ENCODE measurements around the gene LRRC56. TPM values are rescaled to one million over a fixed set of nuclear protein-coding genes. Genes with fewer than 3 reads are reported as not detected.

Gene LRRC56
- total and polyA plus RNA-seq, 2 donors, result 0.47 to 2.4 TPM

- 92% methylated on average over 11 of the region's 11 CpGs for WGBS
- H3K4me3 ChIP-seq (ENCODE audit: low read length in 2 of 2), result no peak overlapping the region
These were observed 7.8 kb downstream of the LRRC56 start for GRCh38 chr11:545171-545570.

DNA sequence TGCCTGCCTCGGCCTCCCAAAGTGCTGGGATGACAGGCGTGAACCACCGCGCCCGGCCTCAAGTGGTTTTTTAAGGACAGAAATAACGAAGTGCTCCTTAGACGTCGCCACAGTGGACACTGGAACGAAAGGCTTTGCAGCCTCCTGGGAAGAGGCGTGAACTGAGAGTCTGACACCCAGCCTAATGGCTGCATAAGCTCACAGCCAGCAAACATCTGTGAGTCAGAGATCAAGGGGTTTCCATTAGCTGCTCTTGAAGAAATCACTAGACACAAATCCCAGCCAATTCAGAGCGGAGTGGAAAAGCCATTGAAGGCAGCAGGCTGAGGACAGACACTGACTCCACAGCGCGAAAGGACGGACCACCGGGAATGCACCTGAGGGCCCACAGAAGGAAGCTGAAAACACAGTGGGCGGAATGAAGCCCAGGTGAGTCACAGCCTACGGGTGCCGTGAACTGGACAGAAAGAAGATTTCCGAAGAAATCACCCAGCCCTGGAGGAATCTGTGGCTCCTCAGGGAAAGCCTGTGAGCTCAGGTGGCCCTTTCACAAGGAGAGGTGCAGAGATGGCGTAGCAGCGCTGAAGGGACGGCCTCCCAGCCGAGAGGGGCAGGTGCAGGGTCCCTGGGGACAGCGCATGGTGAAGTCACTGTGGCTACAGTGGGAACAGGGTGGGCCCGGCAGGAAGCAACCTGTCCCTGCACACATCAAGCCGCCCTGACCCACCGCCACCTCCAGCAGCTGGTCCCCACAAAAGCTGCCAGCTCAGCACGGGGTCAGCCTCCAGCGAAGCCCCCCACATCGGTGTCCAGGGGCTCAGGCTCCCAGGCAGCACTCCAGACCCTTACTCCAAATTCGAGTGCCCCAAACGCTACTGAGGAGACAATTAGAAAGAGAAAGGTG lies 11.6 kb downstream of the LRRC56 start:
- Histone ChIP-seq H3K27ac (ENCODE audit: low read depth in 1 of 2, low read length in 1 of 2) (no peak overlapping the region), H3K27me3 (ENCODE audit: control insufficient read depth in 2 of 2, insufficient read depth in 1 of 2, low read length in 1 of 2) (peaks cover 0 to 19% of the 10 kb centered on the region in 2 donors), H3K4me1 (ENCODE audit: control insufficient read depth in 2 of 2, insufficient read depth in 2 of 2, low read length in 2 of 2) (no peaks in the 10 kb centered on the region), H3K9me3 (ENCODE audit: control insufficient read depth in 2 of 2, insufficient read depth in 1 of 2, low read length in 1 of 2) (no peaks in the 10 kb centered on the region), H3K4me3 (ENCODE audit: low read length in 2 of 2) (no peak overlapping the region), H3K36me3 (ENCODE audit: control insufficient read depth in 2 of 2, insufficient read depth in 2 of 2, low read length in 1 of 2) (no peaks in the 10 kb centered on the region)
- no peak for DNase-seq (ENCODE audit: low read depth in 6 of 9, low spot score in 9 of 9)
- WGBS, result 93% methylated on average over 32 of the region's 32 CpGs

More at GRCh38 chr11:545171-545570, 7.8 kb downstream of the LRRC56 start:
- DNase-seq (ENCODE audit: low read depth in 6 of 9, low spot score in 9 of 9), result no peak
- Histone ChIP-seq H3K4me1 (ENCODE audit: control insufficient read depth in 2 of 2, insufficient read depth in 2 of 2, low read length in 2 of 2) (no peaks in the 10 kb centered on the region), H3K27me3 (ENCODE audit: control insufficient read depth in 2 of 2, insufficient read depth in 1 of 2, low read length in 1 of 2) (peaks cover 0 to 3% of the 10 kb centered on the region in 2 donors), H3K27ac (ENCODE audit: low read depth in 1 of 2, low read length in 1 of 2) (no peak overlapping the region), H3K36me3 (ENCODE audit: control insufficient read depth in 2 of 2, insufficient read depth in 2 of 2, low read length in 1 of 2) (no peaks in the 10 kb centered on the region), H3K9me3 (ENCODE audit: control insufficient read depth in 2 of 2, insufficient read depth in 1 of 2, low read length in 1 of 2) (no peaks in the 10 kb centered on the region)

GRCh38 chr11:550021-550745 lies 12.9 kb downstream of the LRRC56 start:
- Histone ChIP-seq H3K4me1 (ENCODE audit: control insufficient read depth in 2 of 2, insufficient read depth in 2 of 2, low read length in 2 of 2) (peaks cover 6 to 8% of the 10 kb centered on the region in 2 donors), H3K27ac (ENCODE audit: low read depth in 1 of 2, low read length in 1 of 2) (no peak overlapping the region), H3K9me3 (ENCODE audit: control insufficient read depth in 2 of 2, insufficient read depth in 1 of 2, low read length in 1 of 2) (no peaks in the 10 kb centered on the region), H3K27me3 (ENCODE audit: control insufficient read depth in 2 of 2, insufficient read depth in 1 of 2, low read length in 1 of 2) (peaks cover 4 to 29% of the 10 kb centered on the region in 2 donors), H3K4me3 (ENCODE audit: low read length in 2 of 2) (no peak overlapping the region), H3K36me3 (ENCODE audit: control insufficient read depth in 2 of 2, insufficient read depth in 2 of 2, low read length in 1 of 2) (no peaks in the 10 kb centered on the region)
- no peak for DNase-seq (ENCODE audit: low read depth in 6 of 9, low spot score in 9 of 9)
- WGBS, result 97% methylated on average over 25 of the region's 25 CpGs

DNA sequence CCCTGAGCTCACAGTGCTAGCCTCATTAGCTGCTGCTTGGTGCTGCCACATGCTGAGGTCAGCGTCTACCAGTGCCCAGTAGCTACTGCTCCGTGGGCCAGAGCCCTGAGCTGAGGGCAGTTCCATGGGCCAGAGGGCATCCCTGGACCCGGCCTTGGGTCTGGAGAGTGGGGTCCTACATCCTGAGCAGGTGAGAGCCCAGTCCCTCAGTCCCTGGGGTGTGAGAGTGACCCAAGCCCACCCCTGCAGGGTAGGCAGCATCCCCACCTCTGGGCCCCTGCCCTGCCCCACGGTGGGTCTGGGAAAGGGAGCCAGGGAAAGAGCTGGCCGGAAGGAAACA lies 13.4 kb downstream of the LRRC56 start:
- no peaks in the 10 kb centered on the region for H3K36me3 ChIP-seq (ENCODE audit: control insufficient read depth in 2 of 2, insufficient read depth in 2 of 2, low read length in 1 of 2)
- H3K27me3 ChIP-seq (ENCODE audit: control insufficient read depth in 2 of 2, insufficient read depth in 1 of 2, low read length in 1 of 2), result peaks cover 10 to 35% of the 10 kb centered on the region in 2 donors
- H3K4me1 ChIP-seq (ENCODE audit: control insufficient read depth in 2 of 2, insufficient read depth in 2 of 2, low read length in 2 of 2), result peaks cover 8 to 11% of the 10 kb centered on the region in 2 donors
- DNase-seq (ENCODE audit: low read depth in 6 of 9, low spot score in 9 of 9), result no peak
- no peak overlapping the region for H3K27ac ChIP-seq (ENCODE audit: low read depth in 1 of 2, low read length in 1 of 2)
- H3K4me3 ChIP-seq (ENCODE audit: low read length in 2 of 2), result no peak overlapping the region
- 96% methylated on average over 5 of the region's 5 CpGs for WGBS
- H3K9me3 ChIP-seq (ENCODE audit: control insufficient read depth in 2 of 2, insufficient read depth in 1 of 2, low read length in 1 of 2), result no peaks in the 10 kb centered on the region

DNA sequence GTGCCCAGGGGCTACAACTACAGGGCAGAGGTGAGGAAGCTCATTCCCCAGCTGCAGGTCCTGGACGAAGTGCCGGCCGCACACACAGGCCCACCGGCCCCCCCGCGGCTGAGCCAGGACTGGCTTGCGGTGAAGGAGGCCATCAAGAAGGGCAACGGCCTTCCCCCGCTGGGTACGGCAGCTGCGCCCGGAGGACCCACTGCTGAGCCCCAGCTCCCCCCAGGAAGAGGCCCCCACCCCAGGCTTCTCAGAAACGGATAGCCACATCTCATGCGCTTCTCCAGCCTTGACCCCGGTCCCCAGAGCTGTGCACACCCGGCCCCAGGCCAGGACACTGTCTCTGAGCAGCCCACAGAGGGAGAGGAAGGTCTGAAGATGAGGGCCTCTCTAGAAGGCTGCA lies 13.8 kb downstream of the LRRC56 start:
- H3K27ac ChIP-seq (ENCODE audit: low read depth in 1 of 2, low read length in 1 of 2), result no peak overlapping the region
- H3K27me3 ChIP-seq (ENCODE audit: control insufficient read depth in 2 of 2, insufficient read depth in 1 of 2, low read length in 1 of 2), result peaks cover 14 to 39% of the 10 kb centered on the region in 2 donors
- H3K4me1 ChIP-seq (ENCODE audit: control insufficient read depth in 2 of 2, insufficient read depth in 2 of 2, low read length in 2 of 2), result peaks cover 9 to 11% of the 10 kb centered on the region in 2 donors
- WGBS, result 84% methylated on average over 16 of the region's 16 CpGs
- no peaks in the 10 kb centered on the region for H3K9me3 ChIP-seq (ENCODE audit: control insufficient read depth in 2 of 2, insufficient read depth in 1 of 2, low read length in 1 of 2)
- H3K36me3 ChIP-seq (ENCODE audit: control insufficient read depth in 2 of 2, insufficient read depth in 2 of 2, low read length in 1 of 2), result no peaks in the 10 kb centered on the region
- DNase-seq (ENCODE audit: low read depth in 6 of 9, low spot score in 9 of 9), result no peak
- H3K4me3 ChIP-seq (ENCODE audit: low read length in 2 of 2), result no peak overlapping the region

- DNase-seq (ENCODE audit: low read depth in 6 of 9, low spot score in 9 of 9), result no peak
- WGBS, result 92% methylated on average over 12 of the region's 12 CpGs
- Histone ChIP-seq H3K27me3 (ENCODE audit: control insufficient read depth in 2 of 2, insufficient read depth in 1 of 2, low read length in 1 of 2) (peaks cover 18 to 43% of the 10 kb centered on the region in 2 donors), H3K4me1 (ENCODE audit: control insufficient read depth in 2 of 2, insufficient read depth in 2 of 2, low read length in 2 of 2) (peaks cover 11 to 13% of the 10 kb centered on the region in 2 donors), H3K27ac (ENCODE audit: low read depth in 1 of 2, low read length in 1 of 2) (no peak overlapping the region), H3K9me3 (ENCODE audit: control insufficient read depth in 2 of 2, insufficient read depth in 1 of 2, low read length in 1 of 2) (no peaks in the 10 kb centered on the region), H3K4me3 (ENCODE audit: low read length in 2 of 2) (no peak overlapping the region), H3K36me3 (ENCODE audit: control insufficient read depth in 2 of 2, insufficient read depth in 2 of 2, low read length in 1 of 2) (no peaks in the 10 kb centered on the region)
These were observed 14.3 kb downstream of the LRRC56 start for GRCh38 chr11:551596-551995.

DNA sequence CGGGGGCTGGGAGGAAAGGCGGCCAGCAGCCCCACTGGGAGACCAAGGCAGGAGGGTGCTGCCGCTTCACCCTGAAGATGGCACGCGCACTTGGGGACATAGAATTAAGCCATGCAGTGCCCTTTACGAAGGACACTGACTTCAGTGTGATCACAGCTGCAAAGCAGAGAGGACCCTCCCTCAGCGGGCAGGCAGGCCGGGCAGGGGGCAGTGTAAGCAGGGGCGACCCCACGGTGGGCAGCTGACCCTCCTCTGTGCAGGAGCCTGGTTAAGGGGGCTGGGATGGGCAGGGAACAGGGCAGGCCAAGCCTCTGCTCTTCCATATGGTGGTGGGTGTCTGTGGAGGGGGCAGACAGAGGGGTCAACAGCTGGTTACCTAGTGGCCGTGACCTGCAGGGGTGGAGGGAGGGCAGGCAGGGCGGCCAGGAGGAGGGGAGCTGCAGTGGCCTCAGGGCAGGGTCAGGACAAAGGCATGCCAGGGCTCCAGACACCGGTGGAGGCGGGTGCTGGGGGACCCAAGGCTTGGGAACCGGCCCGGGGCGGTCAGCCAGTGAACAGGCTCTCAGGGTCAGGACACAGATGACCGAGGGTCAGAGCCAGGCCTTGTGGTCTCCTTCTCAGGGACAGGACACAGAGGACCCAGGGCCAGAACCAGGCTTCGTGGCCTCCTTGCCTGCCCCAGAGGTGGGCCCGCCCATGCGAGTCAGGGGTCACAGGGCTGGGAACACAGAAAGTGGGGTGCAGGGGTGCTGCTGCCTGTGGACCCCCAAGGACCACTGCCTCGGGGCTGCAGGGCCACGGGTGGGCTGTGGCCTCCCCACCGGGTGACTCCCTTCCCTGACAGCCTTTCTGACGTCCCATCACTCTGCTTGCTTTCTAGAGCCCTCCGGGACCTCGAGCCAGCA lies 16.0 kb downstream of the LRRC56 start:
- Histone ChIP-seq H3K36me3 (ENCODE audit: control insufficient read depth in 2 of 2, insufficient read depth in 2 of 2, low read length in 1 of 2) (no peaks in the 10 kb centered on the region), H3K9me3 (ENCODE audit: control insufficient read depth in 2 of 2, insufficient read depth in 1 of 2, low read length in 1 of 2) (peaks cover 0 to 1% of the 10 kb centered on the region in 2 donors), H3K27me3 (ENCODE audit: control insufficient read depth in 2 of 2, insufficient read depth in 1 of 2, low read length in 1 of 2) (peaks cover 36 to 61% of the 10 kb centered on the region in 2 donors), H3K4me1 (ENCODE audit: control insufficient read depth in 2 of 2, insufficient read depth in 2 of 2, low read length in 2 of 2) (peaks cover 11 to 13% of the 10 kb centered on the region in 2 donors), H3K27ac (ENCODE audit: low read depth in 1 of 2, low read length in 1 of 2) (no peak overlapping the region), H3K4me3 (ENCODE audit: low read length in 2 of 2) (no peak overlapping the region)
- WGBS, result 94% methylated on average over 27 of the region's 27 CpGs
- no peak for DNase-seq (ENCODE audit: low read depth in 6 of 9, low spot score in 9 of 9)

- DNase-seq (ENCODE audit: low read depth in 6 of 9, low spot score in 9 of 9), result no peak
- H3K27me3 ChIP-seq (ENCODE audit: control insufficient read depth in 2 of 2, insufficient read depth in 1 of 2, low read length in 1 of 2), result peaks cover 42 to 67% of the 10 kb centered on the region in 2 donors
- 70% methylated on average over 11 of the region's 11 CpGs for WGBS
- peaks cover 11 to 13% of the 10 kb centered on the region in 2 donors for H3K4me1 ChIP-seq (ENCODE audit: control insufficient read depth in 2 of 2, insufficient read depth in 2 of 2, low read length in 2 of 2)
- no peaks in the 10 kb centered on the region for H3K36me3 ChIP-seq (ENCODE audit: control insufficient read depth in 2 of 2, insufficient read depth in 2 of 2, low read length in 1 of 2)
- no peak overlapping the region for H3K4me3 ChIP-seq (ENCODE audit: low read length in 2 of 2)
- H3K27ac ChIP-seq (ENCODE audit: low read depth in 1 of 2, low read length in 1 of 2), result no peak overlapping the region
- peaks cover 0 to 1% of the 10 kb centered on the region in 2 donors for H3K9me3 ChIP-seq (ENCODE audit: control insufficient read depth in 2 of 2, insufficient read depth in 1 of 2, low read length in 1 of 2)
These were observed 16.6 kb downstream of the LRRC56 start for GRCh38 chr11:553988-554340.

Measured in thymus (tissue), 11 donors.